Measurements from ENCODE around the gene DIABLO. TPM values are rescaled to one million over a fixed set of nuclear protein-coding genes. Genes with fewer than 3 reads are reported as not detected.

DIABLO gene
- total RNA-seq, 1 experiment from 2014 or later = 60.1 TPM

DNA sequence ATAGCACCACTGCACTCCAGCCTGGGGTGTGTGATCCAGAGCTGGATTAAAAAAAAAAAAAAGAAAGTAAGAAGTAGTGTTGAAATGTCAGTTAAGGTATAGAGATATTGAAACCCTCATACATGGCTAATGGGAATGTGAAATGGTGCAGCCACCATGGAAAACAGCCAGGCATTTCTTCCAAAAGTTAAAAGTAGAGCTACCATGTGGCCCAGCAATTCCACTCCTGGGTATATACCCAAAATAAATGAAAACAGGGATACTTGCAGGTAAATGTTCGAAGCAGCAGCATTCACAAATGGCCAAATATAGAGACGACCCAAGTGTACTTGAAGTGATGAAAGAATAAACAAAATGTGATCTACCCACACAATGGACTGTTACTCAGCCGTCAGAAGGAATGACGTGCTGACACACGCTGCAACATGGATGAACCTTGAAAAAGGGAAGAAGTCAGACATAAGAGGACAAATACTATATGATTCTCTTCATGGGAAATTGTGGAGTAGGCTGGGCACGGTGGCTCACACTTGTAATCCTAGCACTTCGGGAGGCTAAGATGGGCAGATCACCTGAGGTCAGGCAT is 67.1 kb downstream of the DIABLO start:
- BruUV-seq (replicated peaks) = no TSS peak
- Histone ChIP-seq H3K4me1 (ENCODE audit: control insufficient read depth in 1 of 2, insufficient read depth in 2 of 2, low read length in 2 of 2) (no peaks in the 10 kb centered on the region), H3K79me2 (ENCODE audit: insufficient read depth, low read length) (no peaks in the 10 kb centered on the region), H2AFZ (ENCODE audit: low read depth, low read length, poor library complexity, severe bottlenecking) (no peak overlapping the region), H3K36me3 (ENCODE audit: control insufficient read depth in 1 of 2, insufficient read depth in 2 of 2, low read length in 2 of 2) (no peaks in the 10 kb centered on the region), H3K4me3 (replicated peaks in 1 of 2; ENCODE audit: low read depth in 1 of 2, low read length in 2 of 2) (no peak overlapping the region), H3K27ac (ENCODE audit: low read depth, low read length) (no peak overlapping the region), H4K20me1 (ENCODE audit: insufficient read depth) (no peaks in the 10 kb centered on the region), H3K4me2 (ENCODE audit: low read length) (no peak overlapping the region), H3K9me2 (ENCODE audit: insufficient read depth) (no peaks in the 10 kb centered on the region), H3K27me3 (ENCODE audit: insufficient read depth, low read length) (no peaks in the 10 kb centered on the region), H3K9ac (ENCODE audit: low read length) (no peak overlapping the region), H3K9me3 (ENCODE audit: control insufficient read depth in 1 of 2, insufficient read depth in 1 of 2, low read depth in 1 of 2, low read length in 2 of 2) (no peaks in the 10 kb centered on the region)
- intact Hi-C loops (cut with micrococcal nuclease) = no loop called here
- POLR2A ChIA-PET = interaction anchor here (0.5 kb wide), 1 partner anchor 242 kb away, joined by 3 read pairs; no protein-coding TSS in a partner anchor
- TF ChIP-seq CBX3 (IDR thresholded peaks at IDR 0.05; ENCODE audit: low read depth) = no peak
- TF ChIP-seq SIN3A (IDR thresholded peaks at IDR 0.05; ENCODE audit: low read depth) = no peak
- TF ChIP-seq POLR2A (IDR thresholded peaks at IDR 0.05; ENCODE audit: borderline replicate concordance, extremely low read depth, insufficient read depth, insufficient read length) = no peak
- TF ChIP-seq TCF7L2 (IDR thresholded peaks at IDR 0.05; ENCODE audit: borderline replicate concordance, extremely low read depth, insufficient read depth, insufficient read length) = no peak
- TF ChIP-seq SP1 (IDR thresholded peaks at IDR 0.05; ENCODE audit: low read depth) = no peak
- RAD21 ChIA-PET (ENCODE audit: low non-redundant PET in 1 of 2, low total read pairs in 2 of 2, uncharacterized antibody in 2 of 2, unreplicated experiment in 2 of 2) = no interaction called here
- DNase-seq (ENCODE audit: low read depth, low spot score) (no peak), ATAC-seq (no peak)
- CTCF ChIA-PET = no interaction called here

Other genes with a start within 250 kb of the DIABLO start
- gene BCL7A, start 204.2 kb downstream of the DIABLO start, total RNA-seq (2021; ENCODE audit: unreplicated experiment) = 14.2 TPM
- gene MLXIP, start 147.3 kb downstream of the DIABLO start, total RNA-seq (2021; ENCODE audit: unreplicated experiment) = 46.3 TPM
- gene IL31, start 51.8 kb downstream of the DIABLO start, total RNA-seq (2021; ENCODE audit: unreplicated experiment) = not detected
- gene LRRC43, start 42.9 kb downstream of the DIABLO start, total RNA-seq (2021; ENCODE audit: unreplicated experiment) = not detected
- gene B3GNT4, start 22.3 kb downstream of the DIABLO start, total RNA-seq (2021; ENCODE audit: unreplicated experiment) = 7.1 TPM
- 19.4 TPM for gene VPS33A, start 40.4 kb upstream of the DIABLO start, total RNA-seq (2021; ENCODE audit: unreplicated experiment)
- 42.9 TPM for gene CLIP1, start 196.6 kb upstream of the DIABLO start, total RNA-seq (2021; ENCODE audit: unreplicated experiment)

Data from HCT116 (cell line).